ENCODE measurements around the gene KIRREL3.
A peak's percentile ranks its signal among the peaks of the same experiment; 100 is the strongest.
"Not testable (repeated sequence)": the region's sequence is repeated elsewhere in the genome, so short reads cannot be mapped to it uniquely, and the experiment has no call there.

The KIRREL3 gene

GRCh38 chr11:126413426-126413825 is 587.1 kb downstream of the KIRREL3 start:
- no peak for DNase-seq

GRCh38 chr11:126411971-126412381 is 588.6 kb downstream of the KIRREL3 start:
- DNase-seq = no peak

GRCh38 chr11:126410649-126411048 is 589.9 kb downstream of the KIRREL3 start:
- DNase-seq = no peak

GRCh38 chr11:126409620-126409985 is 591.0 kb downstream of the KIRREL3 start:
- DNase-seq = no peak

GRCh38 chr11:126408901-126409619 is 591.5 kb downstream of the KIRREL3 start:
- no peak for DNase-seq

GRCh38 chr11:126408496-126408895 is 592.1 kb downstream of the KIRREL3 start:
- DNase-seq = no peak

GRCh38 chr11:126407682-126408288 is 592.8 kb downstream of the KIRREL3 start:
- no peak for DNase-seq

GRCh38 chr11:126407101-126407521 is 593.5 kb downstream of the KIRREL3 start:
- no peak for DNase-seq

- DNase-seq = peak in 2 of 51 donors; percentile 22
Measured at GRCh38 chr11:126406368-126406767, 594.2 kb downstream of the KIRREL3 start.

GRCh38 chr11:126405906-126406305 is 594.7 kb downstream of the KIRREL3 start:
- no peak for DNase-seq

- DNase-seq = no peak
Measured at GRCh38 chr11:126405374-126405773, 595.2 kb downstream of the KIRREL3 start.

GRCh38 chr11:126404367-126404766 is 596.2 kb downstream of the KIRREL3 start:
- no peak for DNase-seq

GRCh38 chr11:126403658-126404057 is 596.9 kb downstream of the KIRREL3 start:
- DNase-seq = no peak

- DNase-seq = no peak
Measured at GRCh38 chr11:126403022-126403581, 597.5 kb downstream of the KIRREL3 start.

- no peak for DNase-seq
Measured at GRCh38 chr11:126400479-126400878, 600.1 kb downstream of the KIRREL3 start.

GRCh38 chr11:126400019-126400418 is 600.6 kb downstream of the KIRREL3 start:
- no peak for DNase-seq

- DNase-seq = no peak
Measured at GRCh38 chr11:126398721-126399120, 601.8 kb downstream of the KIRREL3 start.

- DNase-seq = no peak
Measured at GRCh38 chr11:126398296-126398695, 602.3 kb downstream of the KIRREL3 start.

- DNase-seq = no peak
Measured at GRCh38 chr11:126396965-126397364, 603.6 kb downstream of the KIRREL3 start.

- not testable (repeated sequence) for DNase-seq
Measured at GRCh38 chr11:126396266-126396665, 604.3 kb downstream of the KIRREL3 start.

- not testable (repeated sequence) for DNase-seq
Measured at GRCh38 chr11:126395784-126396183, 604.8 kb downstream of the KIRREL3 start.

GRCh38 chr11:126394634-126395072 is 605.9 kb downstream of the KIRREL3 start:
- DNase-seq = peak in 13 of 51 donors; percentile 7 to 48 (median 32)

GRCh38 chr11:126394036-126394435 is 606.5 kb downstream of the KIRREL3 start:
- DNase-seq = no peak
